HG03108 (cell line): ENCODE results near the gene PPP2R3B.
"Not testable (repeated sequence)": the region's sequence is repeated elsewhere in the genome, so short reads cannot be mapped to it uniquely, and the experiment has no call there.

Experiments used
- ATAC-seq: cut with Tn5 transposase; IDR thresholded peaks from one replicate; pipeline ENCODE4 v1.9.1; 2021; ENCODE audit warnings: moderate library complexity; ENCODE audit not compliant: unreplicated experiment

The PPP2R3B gene

DNA sequence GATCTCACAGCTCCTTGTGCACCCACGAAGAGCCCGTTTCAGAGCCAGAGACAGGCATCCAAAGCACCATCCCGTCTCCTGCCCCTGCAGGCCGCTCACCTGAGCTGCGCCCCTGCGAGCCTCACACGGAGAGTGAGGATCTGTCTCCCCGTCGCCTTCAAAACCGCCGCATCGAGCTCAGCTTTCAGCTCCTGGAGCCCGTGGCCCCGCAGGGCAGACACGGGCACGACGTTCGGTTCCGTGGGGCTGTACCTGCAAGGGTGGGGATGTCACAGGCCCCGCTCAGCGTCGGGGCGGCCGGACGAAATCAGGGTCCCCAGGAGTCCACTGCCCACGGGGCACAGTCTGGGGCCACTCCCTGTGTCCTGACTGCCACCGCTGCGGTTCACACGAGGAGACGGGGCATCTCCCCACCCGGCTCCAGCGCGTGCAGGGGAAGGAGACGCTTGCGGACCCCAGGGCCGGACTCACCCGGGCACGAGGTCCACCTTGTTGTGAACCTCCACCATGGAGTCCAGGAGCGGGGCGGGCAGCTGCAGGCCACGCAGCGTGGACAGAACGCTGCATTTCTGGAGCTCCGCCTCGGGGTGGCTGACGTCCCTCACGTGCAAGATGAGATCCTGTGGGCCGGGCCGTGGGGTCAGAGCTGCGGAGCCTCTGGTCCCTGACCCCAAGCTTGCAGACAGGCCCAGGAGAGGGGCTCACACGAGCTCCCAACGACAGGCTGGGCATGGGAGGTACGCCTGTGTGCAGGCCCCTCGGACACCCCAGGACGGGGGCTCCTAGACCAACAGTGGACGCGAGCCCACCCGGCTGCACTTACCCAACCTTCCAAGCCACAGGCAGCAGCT is 79.2 kb downstream of the PPP2R3B start:
- ATAC-seq, result no peak

DNA sequence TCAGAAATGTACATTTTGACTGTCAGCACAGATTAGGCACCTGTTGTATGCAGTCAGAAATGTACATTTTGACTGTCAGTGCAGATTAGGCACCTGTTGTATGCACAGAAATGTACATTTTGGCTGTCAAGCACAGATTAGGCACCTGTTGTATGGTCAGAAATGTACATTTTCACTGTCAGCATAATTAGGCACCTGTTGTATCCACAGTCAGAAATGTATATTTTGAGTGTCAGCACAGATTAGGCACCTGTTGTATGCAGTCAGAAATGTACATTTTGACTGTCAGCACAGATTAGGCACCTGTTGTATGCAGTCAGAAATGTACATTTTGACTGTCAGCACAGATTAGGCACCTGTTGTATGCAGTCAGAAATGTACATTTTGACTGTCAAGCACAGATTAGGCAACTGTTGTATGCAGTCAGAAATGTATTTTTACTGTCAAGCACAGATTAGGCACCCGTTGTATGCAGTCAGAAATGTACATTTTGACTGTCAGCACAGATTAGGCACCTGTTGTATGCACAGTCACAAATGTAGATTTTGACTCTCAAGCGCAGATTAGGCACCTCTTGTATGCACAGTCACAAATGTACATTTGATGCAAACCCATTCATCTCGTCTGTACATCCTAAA is 80.0 kb downstream of the PPP2R3B start:
- not testable (repeated sequence) for ATAC-seq

DNA sequence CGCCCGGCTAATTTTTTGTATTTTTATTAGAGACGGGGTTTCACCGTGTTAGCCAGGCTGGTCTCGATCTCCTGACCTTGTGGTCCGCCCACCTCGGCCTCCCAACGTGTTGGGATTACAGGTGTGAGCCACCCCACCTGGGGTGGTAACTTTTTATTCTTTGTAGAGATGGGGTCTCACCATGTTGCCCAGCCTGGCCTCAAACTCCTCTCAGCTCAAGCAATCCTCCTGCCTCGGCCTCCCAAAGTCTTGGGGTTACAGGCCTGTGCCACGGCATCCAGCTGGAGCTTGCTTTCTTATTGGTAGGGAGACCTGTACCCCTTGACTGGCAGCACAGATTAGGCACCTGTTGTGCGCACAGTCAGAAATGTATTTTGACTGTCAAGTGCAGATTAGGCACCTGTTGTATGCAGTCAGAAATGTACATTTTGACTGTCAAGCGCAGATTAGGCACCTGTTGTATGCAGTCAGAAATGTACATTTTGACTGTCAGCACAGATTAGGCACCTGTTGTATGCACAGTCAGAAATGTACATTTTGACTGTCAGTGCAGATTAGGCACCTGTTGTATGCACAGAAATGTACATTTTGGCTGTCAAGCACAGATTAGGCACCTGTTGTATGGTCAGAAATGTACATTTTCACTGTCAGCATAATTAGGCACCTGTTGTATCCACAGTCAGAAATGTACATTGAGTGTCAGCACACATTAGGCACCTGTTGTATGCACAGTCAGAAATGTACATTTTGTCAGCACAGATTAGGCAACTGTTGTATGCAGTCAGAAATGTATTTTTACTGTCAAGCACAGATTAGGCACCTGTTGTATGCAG is 80.7 kb downstream of the PPP2R3B start:
- not testable (repeated sequence) for ATAC-seq

DNA sequence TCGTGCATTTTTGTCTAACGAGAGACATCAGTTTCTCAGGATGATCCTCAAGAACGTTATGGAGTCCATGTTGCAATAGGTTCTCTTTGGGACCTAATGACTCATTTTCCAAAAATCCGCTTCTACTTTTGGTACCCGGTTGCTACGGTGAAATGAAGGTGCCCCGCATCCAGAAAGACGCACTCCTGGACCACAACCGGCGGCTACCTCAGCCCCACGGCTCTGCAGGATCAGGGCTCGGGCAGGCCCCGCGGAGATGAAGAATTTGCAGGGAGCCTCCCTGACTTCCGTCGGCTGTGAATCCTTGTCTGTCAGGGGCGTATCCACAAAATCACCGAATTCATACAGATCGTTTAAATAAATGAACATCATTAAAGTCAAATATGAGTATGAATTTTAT is 83.7 kb downstream of the PPP2R3B start:
- no peak for ATAC-seq

DNA sequence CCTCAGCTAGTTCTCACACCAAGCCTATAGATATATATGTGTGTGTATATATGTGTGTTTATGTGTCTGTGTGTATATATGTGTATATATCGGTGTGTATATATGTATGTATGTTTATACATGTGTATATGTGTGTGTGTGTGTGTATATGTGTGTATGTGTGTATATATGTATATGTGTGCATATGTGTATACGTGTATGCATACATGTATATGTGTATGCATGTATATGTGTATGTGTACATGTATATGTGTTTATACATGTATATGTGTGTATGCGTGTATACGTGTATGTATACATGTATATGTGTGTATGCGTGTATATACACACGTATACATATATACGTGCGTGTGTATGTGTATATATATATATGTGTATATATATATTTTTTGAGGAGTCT is 86.4 kb downstream of the PPP2R3B start:
- no peak for ATAC-seq

DNA sequence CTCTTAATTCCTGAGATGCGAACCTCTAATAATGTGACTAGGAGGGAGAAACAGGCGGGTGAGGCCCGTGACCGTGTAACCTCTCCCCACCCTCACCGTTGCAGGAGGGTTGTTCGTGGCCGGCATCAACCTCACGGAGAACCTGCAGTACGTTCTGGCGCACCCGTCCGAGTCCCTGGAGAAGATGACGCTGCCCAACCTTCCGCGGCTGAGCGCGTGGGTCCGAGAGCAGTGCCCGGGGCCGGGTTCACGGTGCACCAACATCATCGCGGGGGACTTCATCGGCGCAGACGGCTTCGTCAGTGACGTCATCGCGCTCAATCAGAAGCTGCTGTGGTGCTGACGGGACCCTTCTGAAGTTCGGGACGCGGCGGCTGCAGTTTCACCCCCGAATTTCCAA is 87.7 kb downstream of the PPP2R3B start:
- no peak for ATAC-seq

DNA sequence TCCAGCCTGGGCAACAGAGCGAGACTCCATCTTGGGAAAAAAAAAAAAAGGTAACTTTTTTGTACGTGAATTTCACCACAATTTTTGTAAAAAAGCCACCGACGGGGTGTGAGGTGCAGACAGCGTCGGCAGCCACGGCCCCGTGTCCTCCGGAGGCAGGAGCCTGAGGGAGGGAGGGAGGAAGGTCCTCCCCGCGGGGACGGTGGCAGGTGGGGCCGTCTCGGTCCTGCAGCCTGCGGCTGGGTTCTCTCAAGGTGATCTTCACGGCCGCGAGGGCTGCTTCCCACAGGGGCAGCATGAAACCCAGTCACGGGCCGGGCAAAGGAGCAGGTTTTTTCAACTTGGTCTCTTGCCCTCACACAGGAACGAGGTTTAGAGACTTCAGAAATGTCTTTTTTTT is 91.6 kb downstream of the PPP2R3B start:
- no peak for ATAC-seq

DNA sequence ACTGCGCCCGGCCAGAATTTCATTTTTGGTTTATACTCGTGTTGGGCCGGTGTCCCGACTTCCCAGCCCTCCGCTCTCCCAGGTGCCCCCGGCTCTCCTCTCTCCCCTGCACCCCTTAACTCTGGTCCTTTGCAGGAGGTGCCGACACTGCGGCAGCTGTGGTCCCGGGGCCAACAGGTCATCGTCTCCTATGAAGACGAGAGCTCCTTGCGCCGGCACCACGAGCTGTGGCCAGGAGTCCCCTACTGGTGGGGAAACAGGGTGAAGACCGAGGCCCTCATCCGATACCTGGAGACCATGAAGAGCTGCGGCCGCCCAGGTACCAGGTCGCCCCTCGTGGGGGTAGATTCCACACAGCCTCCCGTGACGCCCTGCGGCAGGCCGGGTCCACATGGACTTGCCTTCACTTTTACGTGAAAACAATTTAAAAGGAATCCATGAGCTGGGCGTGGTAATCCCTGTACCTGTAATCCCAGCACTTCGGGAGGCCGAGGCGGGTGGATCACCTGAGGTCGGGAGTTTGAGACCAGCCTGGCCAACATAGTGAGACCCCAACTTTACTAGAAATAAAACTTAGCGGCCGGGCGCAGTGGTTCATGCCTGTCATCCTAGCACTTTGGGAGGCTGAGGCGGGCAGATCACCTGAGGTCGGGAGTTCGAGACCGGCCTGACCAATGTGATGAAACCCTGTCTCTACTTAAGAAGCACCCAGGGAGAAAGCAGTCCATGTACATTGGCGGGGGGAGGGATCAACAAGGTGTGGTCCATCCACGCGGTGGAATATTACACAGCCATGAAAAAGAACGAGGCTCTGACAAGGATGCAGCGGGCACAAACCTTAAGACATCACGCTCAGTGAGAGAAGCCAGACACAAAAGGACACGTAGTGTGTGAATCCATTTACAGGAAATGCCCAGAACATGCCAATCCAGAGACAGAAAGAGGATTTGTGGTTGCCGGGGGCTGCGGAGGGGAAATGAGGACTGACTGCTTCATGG is 93.5 kb downstream of the PPP2R3B start:
- no peak for ATAC-seq

DNA sequence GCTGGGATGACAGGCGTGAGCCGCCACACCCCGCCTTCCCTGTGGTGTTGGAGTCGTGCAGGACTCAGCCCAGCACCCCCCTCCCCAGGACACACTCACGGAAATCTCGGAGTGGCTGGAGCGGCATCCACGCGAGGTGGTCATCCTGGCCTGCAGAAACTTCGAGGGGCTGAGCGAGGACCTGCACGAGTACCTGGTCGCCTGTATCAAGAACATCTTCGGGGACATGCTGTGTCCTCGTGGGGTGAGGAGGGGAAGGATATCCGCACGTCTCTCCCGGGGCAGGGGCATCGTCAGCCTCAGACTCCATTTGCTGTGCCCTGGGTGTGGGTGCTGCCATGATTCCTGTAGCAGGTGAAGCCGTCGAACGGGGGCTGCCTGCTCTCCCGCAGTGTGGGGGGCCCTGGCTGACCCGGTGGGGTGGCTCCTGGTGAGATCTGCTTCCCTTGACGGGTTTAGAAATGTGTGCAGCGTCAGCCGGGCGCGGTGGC is 95.3 kb downstream of the PPP2R3B start:
- no peak for ATAC-seq

DNA sequence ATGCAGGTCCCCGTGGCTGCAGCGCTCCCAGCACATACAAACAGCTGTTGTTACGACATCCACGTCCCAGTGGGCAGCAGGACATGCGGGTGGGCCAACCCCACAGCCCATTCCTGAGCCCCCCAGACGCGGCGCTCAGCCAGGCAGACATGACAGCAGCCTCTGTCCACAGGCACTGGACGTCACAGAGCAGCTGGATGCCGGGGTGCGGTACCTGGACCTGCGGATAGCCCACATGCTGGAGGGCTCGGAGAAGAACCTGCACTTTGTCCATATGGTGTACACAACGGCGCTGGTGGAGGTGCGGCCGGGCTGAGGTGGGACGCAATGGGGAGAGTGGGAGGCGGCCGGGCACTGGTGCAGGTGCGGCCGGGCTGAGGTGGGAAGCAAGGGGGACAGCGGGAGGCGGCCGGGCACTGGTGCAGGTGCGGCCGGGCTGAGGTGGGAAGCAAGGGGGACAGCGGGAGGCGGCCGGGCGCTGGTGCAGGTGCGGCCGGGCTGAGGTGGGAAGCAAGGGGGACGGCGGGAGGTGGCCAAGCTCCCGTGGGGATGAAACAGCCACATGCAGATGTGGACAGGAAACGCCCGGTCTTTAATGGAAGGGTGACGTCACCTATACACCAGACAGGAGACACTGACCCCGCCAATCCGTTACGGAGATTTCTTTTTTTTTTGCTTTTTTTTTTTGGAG is 96.1 kb downstream of the PPP2R3B start:
- ATAC-seq, result no peak

DNA sequence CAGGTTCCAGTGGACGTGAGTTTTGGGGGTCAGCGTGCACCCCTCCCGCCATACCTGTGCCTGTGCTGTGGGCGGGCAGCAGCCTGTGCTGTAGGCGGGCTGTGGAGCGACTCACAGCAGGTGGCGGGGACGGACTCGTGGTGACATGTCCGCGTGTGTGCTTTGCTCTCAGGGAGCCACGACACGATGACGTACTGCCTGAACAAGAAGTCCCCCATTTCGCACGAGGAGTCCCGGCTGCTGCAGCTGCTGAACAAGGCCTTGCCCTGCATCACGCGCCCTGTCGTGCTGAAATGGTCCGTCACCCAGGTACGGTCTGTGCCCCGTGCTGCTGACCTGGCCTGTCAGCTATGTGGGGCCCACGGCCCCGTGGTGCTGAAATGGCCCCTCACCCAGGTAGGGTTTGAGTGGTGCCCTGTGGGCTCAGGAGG is 98.1 kb downstream of the PPP2R3B start:
- no peak for ATAC-seq

DNA sequence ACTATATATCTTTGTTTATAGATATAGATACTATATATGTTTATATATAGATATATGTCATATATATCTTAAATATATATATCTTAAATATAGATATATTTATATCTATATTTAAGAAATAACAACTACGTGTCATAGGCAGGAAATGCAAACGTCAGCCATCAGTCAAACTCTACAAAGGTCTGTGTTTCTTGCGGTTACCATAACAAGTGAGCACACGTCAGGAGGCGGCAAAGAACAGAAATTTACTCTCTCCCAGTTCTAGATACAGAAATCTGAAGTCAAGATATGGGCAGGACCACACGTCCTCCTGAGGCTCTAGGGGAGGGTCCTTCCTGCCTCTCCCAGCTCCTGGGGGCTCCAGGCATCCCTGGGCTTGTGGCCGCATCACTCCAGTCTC is 99.0 kb downstream of the PPP2R3B start:
- ATAC-seq, result no peak

DNA sequence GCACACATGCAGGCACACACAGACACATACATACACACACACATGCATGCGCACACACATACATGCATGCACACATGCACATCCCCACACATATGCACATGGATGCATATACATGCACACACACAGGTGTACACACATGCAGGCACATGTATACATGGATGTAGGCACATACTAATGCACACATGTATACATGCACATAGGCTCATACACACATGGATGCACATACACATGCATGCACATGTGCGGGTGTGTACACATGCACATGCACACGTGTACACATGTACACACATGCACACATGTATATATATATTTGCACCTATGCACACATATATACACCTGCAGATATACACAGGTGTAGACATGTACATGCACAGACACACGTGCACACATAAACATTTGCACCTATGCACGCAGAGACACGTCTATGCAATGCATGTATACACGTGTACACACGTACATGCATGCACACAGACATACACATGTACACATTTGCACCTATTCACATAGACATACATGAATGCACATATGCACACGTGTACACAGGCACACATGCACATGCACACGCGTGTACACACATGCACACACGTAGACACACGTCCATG is 101.5 kb downstream of the PPP2R3B start:
- no peak for ATAC-seq
